HG02623 (cell line): ENCODE results near the gene EFNB2.

ENCODE experiments used
- ATAC-seq: cut with Tn5 transposase; IDR thresholded peaks from one replicate; pipeline ENCODE4 v1.9.1; 2021; ENCODE audit warnings: moderate library complexity; ENCODE audit not compliant: unreplicated experiment

Gene EFNB2

DNA sequence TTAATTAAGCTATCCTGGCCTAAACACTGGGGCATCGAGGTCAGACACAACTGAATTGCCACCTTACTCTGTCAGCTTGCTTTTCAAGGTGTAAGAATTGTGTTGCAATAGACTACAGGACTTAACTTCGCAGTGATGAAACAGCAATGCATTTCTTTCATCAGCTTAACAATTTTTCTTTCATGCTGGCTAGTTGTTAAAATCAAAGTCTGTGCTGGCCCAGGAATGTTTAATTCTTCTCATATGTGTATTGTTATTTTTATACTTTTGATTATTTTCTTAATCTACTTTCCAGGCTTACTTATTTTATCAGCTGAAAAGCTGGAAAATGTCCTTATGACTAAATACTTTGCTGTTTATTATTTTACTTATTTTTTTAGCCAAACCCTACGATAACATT lies 79.7 kb downstream of the EFNB2 start:
- ATAC-seq: no peak

DNA sequence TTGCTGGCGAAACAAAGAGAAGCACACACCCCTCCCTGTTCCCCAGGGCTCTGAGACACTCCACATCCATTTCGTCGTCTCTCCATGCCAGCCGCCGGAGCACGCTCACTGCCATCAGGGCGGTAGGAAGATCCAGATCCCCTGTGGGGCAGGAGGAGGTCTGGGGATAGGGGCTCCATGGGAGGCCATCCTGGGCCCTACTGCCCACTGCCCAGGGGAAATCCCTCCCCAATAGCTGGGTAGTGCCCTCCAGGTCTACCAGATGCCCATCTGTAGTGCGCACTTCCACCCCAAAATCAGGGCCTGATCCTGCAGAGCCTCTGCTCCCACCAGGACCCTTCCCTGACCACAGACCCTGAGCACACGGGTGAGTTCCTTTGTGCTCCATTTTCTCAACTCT lies 80.3 kb downstream of the EFNB2 start:
- no peak for ATAC-seq

DNA sequence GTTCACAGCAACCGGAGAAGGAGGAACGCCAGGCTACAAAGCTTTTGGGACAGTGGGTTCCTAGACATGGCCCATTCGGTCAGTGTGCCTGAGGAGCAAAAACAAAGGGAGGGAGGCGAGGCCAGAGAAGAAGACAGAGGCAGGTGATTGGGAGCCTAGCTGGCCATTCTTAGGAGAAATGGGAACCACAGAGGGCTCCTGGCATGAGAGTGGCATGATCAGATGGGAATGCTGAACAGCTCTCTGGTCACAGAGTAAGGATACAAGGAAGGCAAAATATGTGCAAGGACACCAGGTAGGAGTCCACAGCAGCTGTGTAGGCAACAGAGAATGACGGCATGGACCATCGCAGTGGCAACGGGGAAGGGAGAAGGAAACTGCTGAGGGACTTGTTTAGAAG lies 82.4 kb downstream of the EFNB2 start:
- no peak for ATAC-seq

DNA sequence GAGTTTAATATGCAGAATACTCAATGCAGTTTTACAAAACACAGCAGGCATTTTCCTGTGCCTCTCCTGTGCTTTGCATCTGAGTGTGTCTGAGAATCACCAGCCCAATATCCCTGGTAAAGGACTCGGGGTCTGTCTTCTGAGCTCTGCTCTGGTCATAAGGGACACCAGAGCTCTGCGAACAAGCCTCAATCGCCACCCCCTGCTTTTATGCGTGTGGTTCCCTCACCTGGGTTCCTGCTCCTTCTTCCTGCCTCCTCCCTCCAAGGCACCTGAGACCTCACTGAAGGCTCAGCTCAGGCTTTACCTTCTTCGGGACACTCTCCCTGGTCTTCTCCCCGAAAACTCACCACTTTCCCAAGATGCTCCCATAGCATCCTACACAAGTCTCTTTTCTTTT lies 84.5 kb downstream of the EFNB2 start:
- ATAC-seq: no peak

DNA sequence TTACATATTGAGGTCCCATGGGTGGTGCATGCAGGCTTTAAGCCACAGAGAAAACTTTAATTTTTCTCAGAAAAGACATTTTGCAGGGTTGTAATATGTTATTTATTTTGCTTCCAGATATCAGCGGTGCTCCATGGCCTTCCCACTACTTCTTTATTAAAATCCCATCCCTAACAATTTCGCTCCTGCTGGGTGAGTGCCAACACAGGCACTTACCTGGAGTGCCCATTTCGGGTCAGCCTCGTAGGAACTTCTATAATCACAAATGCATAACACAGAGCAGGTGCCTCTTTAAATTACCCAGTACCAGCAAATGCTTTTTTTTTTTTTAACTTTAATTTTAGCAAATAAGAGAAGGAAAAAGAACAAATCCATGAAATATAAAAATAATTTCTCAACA lies 86.4 kb downstream of the EFNB2 start:
- ATAC-seq: no peak

DNA sequence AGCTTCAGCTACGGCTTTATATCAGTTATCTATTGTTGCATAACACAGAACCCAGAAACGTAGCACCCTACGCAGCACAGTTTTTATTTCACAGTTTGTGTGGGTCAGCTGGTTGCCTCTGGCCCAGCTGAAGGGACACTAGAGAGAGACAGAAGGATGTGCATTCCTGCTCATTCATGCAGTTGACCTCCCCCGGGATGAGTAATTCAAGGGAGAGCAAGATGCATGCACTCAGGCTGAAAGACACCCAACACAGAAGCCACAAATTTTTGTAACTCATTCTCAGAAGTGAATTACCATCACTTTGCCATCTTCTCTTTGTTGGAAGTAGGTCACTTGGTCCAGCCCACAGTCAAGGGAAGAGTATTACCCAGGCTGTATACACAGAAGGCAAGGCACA lies 89.5 kb downstream of the EFNB2 start:
- ATAC-seq: no peak

DNA sequence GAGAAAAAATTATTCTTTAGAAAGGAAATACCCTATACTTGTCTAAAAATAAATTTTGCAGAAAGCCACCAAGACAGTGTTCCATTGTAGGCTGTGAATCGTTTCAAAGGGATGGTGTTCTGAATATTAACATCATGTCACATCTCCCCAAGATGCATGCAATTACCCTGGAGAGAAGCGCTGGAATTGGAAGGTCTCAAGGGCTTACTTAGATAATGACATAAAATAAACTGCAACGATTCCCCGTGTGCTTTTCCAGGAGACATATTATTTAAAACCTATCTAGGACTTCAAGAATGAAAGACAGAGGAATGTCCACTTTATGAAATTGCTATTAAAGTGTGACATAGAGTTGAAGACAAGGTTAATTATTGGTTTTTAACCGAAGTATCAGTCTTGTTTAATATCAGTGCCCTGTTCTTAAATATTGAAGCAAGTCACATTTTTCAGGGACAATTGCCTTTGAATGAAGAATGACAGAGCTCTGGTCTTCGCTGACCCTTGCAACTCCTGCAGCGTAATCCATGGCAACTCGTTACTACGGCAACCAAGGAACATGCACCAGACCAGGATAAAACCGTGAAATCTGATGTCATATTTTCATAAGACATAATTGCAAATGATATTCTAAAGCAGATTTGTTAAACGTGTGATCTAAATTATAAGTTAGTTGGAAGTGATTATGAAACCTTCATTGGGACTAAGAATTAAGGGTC lies 91.7 kb downstream of the EFNB2 start:
- no peak for ATAC-seq

DNA sequence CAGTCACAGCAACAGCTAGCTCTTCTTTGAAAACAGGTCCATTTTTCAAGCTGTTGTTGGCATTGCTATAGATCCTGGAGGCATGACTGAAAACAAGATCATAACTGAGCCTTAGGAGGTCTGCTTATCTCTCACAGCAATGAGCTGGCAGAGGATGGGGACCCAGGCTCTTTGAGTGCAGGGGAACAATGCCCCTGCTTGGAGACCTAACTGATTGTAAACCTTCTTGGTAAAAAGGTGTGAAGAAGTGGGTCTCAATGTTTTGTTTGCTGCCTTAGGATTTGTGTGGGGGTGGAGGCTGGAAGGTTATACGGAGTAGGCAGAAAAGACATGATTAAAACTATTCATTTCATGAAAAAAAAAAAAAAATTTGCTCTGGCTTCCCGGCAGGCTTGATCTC lies 94.6 kb downstream of the EFNB2 start:
- no peak for ATAC-seq
